WERI-Rb-1 (cell line): ENCODE results near the gene DHCR24.
"Not testable (repeated sequence)": the region's sequence is repeated elsewhere in the genome, so short reads cannot be mapped to it uniquely, and the experiment has no call there.

ENCODE experiments used
- DNase-seq: peaks from one replicate; pipeline ENCODE4 v3.0.0-alpha.2; 2020
- H3K27ac ChIP-seq: fragments of 250-450 bp; sonication (Bioruptor Pico); 2 replicates; pipeline ENCODE4 v1.5.1; 2020; ENCODE audit warnings: mild to moderate bottlenecking, moderate library complexity
- H3K27me3 ChIP-seq: fragments of 250-450 bp; sonication (Bioruptor Pico); 2 replicates; pipeline ENCODE4 v1.5.1; 2021; ENCODE audit warnings: mild to moderate bottlenecking, low read depth, moderate library complexity; ENCODE audit not compliant: insufficient read depth, severe bottlenecking
- H3K36me3 ChIP-seq: fragments of 250-450 bp; sonication (Bioruptor Pico); 2 replicates; pipeline ENCODE4 v1.5.1; 2020; ENCODE audit warnings: mild to moderate bottlenecking, moderate library complexity
- H3K4me3 ChIP-seq: 2 replicates; pipeline ENCODE4 v1.5.1; 2011; ENCODE audit warnings: low read depth, mild to moderate bottlenecking, control low read depth, low read length
- H3K9me3 ChIP-seq: fragments of 250-450 bp; sonication (Bioruptor Pico); 2 replicates; pipeline ENCODE4 v1.5.1; 2021; ENCODE audit warnings: mild to moderate bottlenecking, moderate library complexity; ENCODE audit not compliant: severe bottlenecking
- TF ChIP-seq, protein P1 (sequence below): IDR thresholded peaks from 2 replicates; pipeline ENCODE4 v1.5.1; 2011; ENCODE audit warnings: low read depth, mild to moderate bottlenecking, control low read depth, inconsistent platforms, low read length

Gene DHCR24

DNA sequence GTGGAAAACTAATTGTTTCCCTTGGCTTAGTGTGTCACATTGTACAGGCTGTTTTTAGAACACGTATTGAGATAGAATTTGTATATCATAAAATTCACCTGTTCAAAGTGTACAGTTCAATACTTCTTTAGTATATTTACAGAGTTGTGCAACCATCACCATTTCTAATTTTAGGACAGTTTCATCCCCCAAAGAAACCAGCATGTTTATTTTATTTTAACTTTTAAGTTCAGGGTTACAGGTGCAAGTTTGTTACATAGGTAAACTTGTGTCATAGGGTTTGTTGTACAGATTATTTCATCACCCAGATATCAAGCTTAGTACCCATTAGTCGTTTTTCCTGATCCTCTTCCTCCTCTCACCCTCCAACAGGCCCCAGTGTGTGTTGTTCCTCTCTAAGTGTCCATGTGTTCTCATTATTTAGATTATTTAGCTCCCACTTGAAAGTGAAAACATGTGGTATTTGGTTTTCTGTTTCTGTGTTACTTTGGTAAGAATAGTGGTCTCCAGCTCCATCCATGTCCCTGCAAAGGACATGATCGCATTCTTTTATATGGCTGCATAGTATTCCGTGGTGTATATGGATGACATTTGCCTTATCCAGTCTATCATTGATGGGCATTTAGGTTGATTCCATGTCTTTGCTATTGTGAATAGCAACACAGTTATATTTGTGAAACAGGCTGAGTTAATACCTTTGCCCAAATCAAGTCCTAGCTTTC, 35.2 kb upstream of the DHCR24 start:
- TF ChIP-seq, protein P1, sequence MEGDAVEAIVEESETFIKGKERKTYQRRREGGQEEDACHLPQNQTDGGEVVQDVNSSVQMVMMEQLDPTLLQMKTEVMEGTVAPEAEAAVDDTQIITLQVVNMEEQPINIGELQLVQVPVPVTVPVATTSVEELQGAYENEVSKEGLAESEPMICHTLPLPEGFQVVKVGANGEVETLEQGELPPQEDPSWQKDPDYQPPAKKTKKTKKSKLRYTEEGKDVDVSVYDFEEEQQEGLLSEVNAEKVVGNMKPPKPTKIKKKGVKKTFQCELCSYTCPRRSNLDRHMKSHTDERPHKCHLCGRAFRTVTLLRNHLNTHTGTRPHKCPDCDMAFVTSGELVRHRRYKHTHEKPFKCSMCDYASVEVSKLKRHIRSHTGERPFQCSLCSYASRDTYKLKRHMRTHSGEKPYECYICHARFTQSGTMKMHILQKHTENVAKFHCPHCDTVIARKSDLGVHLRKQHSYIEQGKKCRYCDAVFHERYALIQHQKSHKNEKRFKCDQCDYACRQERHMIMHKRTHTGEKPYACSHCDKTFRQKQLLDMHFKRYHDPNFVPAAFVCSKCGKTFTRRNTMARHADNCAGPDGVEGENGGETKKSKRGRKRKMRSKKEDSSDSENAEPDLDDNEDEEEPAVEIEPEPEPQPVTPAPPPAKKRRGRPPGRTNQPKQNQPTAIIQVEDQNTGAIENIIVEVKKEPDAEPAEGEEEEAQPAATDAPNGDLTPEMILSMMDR = no peak
- Histone ChIP-seq H3K36me3 (no peaks in the 10 kb centered on the region), H3K4me3 (no peak overlapping the region), H3K27ac (no peak overlapping the region), H3K9me3 (no peaks in the 10 kb centered on the region), H3K27me3 (no peaks in the 10 kb centered on the region)
- no peak for DNase-seq

DNA sequence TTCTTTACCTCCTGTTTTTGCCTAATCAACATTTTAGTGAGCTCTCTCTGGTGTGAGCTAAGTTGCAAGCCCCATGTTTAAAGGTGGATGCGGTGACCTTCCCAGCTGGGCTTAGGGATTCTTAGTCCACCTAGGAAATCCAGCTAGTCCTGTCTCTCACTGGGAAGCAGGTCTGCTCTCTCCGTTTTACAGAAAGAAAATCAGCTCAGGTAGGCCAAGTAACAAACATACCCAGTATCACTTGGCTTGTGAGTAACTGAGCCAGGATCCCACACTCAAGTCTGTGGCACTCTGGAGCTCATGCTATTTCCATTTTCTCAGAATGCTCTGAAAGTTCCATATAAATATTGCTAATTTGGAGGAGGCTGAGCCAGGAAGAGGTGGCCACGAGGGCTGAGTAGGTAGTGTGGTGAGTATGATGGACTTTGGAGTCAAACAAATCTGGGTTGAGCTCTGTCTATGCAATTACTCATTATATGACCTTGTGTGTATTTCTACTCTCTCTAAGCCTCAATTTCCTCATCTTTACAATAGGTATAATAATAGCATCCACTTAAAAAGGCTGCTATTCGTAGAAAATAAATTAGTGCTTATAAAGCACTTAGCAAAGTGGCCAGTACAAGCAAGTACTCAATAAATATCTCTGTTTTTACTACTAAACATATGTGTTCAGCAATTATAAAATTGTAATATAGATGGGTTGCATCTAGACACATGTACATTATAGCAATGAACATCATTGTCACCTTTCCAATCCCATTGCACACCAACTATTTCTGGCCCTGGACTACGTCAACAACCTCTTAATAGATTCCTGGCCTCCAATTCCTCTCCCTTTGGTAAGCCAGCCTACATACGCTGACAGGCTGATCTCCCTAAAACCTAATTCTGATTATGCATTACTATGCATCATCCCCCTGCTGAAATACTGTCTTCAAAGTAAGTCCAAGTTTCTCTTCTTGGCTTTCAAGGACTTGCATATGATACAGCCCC, 32.7 kb upstream of the DHCR24 start:
- H3K36me3 ChIP-seq = no peaks in the 10 kb centered on the region
- no peak for DNase-seq
- no peaks in the 10 kb centered on the region for H3K9me3 ChIP-seq
- TF ChIP-seq, protein P1 = no peak
- H3K27ac ChIP-seq = no peak overlapping the region
- H3K4me3 ChIP-seq = no peak overlapping the region
- H3K27me3 ChIP-seq = no peaks in the 10 kb centered on the region

DNA sequence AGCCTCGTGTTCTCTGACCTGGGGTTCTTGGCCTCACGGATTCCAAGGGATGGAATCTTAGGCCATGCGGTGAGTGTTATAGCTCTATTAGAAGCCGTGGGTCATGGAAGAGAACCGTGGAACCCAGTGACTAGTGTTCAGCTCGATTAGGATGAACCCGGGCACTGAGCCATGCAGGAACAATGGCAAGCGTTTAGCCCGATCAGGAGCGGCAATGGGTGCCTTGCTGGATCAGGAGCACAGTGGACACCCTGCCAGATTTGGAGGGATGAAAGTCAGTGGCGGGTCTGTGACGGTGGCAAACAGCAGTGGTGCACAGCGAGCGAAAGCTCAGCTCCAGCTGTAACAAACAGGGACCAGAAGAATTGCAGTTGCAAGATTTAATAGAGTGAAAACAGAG, 24.1 kb upstream of the DHCR24 start:
- not testable (repeated sequence) for H3K27me3 ChIP-seq, DNase-seq

DNA sequence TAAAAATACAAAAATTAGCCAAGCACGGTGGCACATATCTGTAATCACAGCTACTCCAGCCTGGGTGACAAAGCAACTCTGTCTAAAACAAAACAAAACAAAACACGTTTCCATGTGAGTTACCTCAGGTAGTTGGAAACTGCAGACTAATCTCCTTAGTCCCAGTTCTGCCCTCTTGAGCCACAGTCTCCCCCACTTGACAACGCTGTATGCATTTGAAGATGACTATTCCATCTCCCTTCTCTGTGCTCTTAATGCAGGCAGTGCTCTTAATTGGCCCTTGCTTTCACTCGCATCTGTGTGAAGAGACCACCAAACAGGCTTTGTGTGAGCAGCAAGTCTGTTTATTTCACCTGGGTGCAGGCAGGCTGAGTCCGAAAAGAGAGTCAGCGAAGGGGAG, 19.6 kb upstream of the DHCR24 start:
- TF ChIP-seq, protein P1 = no peak
- no peaks in the 10 kb centered on the region for H3K36me3 ChIP-seq
- no peak overlapping the region for H3K4me3 ChIP-seq
- DNase-seq = no peak
- H3K27me3 ChIP-seq = no peaks in the 10 kb centered on the region
- no peak overlapping the region for H3K27ac ChIP-seq
- H3K9me3 ChIP-seq = no peaks in the 10 kb centered on the region

More for the DNA sequence above, 24.1 kb upstream of the DHCR24 start:
- H3K36me3 ChIP-seq, H3K4me3 ChIP-seq, H3K27ac ChIP-seq, H3K9me3 ChIP-seq: not testable (repeated sequence)

DNA sequence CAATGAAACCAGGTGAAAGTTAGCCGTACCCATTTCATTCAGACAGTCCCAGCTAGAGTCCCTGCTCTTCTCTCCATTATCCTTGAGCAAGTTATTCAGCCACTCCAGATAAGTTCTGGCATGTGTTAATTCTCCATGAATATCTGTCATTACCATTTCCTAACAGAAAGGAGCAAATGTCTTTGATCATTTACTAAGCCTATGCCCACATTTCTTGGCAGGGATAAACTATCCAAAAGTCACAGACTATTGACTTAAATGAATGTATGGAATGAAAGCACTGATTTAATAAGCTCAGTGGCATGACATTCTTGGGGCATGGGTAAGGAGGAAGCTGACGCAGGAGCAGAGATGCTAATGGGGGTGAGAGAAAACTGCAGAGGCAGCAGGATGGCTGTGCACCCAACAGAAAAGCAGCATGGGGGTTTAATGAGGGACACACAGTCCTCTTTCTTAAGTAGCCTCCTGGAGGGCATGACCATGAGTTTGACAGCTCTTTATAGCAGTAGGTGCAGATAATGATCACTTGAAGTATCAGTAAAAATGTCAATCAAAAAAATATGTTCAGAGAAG, 17.6 kb upstream of the DHCR24 start:
- DNase-seq = no peak
- TF ChIP-seq, protein P1 = no peak
- Histone ChIP-seq H3K9me3 (no peaks in the 10 kb centered on the region), H3K27ac (no peak overlapping the region), H3K36me3 (no peaks in the 10 kb centered on the region), H3K27me3 (no peaks in the 10 kb centered on the region), H3K4me3 (no peak overlapping the region)

DNA sequence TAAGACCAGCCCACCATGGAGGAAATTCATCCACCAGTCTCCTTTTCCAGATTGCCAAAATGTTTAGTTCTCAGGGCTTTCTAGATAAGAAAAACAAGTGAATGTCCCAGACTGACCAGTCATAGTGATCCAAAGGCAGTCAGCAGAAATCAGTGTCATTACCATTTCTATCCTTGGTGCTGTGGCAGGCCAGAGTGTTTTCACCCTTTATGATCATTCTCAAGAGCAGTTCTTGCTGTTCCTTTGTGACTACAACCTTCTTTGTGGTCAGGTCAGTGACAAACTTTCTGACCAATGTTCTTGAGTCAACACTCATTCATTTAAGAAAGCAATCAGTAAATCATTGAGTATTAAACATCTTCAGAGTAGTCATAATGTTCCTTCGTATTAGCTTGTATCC, 7.3 kb upstream of the DHCR24 start:
- Histone ChIP-seq H3K36me3 (no peaks in the 10 kb centered on the region), H3K4me3 (no peak overlapping the region), H3K27me3 (no peaks in the 10 kb centered on the region), H3K27ac (no peak overlapping the region), H3K9me3 (no peaks in the 10 kb centered on the region)
- DNase-seq = no peak
- TF ChIP-seq, protein P1 = no peak
